GM21576 (cell line): Measurements from ENCODE around the gene HUWE1.
"Not testable (repeated sequence)": the region's sequence is repeated elsewhere in the genome, so short reads cannot be mapped to it uniquely, and the experiment has no call there.

ENCODE experiments used
- ATAC-seq: cut with Tn5 transposase; IDR thresholded peaks from one replicate; pipeline ENCODE4 v1.9.1; 2021; ENCODE audit warnings: mild to moderate bottlenecking, moderate library complexity; ENCODE audit not compliant: unreplicated experiment

HUWE1 gene, protein sequence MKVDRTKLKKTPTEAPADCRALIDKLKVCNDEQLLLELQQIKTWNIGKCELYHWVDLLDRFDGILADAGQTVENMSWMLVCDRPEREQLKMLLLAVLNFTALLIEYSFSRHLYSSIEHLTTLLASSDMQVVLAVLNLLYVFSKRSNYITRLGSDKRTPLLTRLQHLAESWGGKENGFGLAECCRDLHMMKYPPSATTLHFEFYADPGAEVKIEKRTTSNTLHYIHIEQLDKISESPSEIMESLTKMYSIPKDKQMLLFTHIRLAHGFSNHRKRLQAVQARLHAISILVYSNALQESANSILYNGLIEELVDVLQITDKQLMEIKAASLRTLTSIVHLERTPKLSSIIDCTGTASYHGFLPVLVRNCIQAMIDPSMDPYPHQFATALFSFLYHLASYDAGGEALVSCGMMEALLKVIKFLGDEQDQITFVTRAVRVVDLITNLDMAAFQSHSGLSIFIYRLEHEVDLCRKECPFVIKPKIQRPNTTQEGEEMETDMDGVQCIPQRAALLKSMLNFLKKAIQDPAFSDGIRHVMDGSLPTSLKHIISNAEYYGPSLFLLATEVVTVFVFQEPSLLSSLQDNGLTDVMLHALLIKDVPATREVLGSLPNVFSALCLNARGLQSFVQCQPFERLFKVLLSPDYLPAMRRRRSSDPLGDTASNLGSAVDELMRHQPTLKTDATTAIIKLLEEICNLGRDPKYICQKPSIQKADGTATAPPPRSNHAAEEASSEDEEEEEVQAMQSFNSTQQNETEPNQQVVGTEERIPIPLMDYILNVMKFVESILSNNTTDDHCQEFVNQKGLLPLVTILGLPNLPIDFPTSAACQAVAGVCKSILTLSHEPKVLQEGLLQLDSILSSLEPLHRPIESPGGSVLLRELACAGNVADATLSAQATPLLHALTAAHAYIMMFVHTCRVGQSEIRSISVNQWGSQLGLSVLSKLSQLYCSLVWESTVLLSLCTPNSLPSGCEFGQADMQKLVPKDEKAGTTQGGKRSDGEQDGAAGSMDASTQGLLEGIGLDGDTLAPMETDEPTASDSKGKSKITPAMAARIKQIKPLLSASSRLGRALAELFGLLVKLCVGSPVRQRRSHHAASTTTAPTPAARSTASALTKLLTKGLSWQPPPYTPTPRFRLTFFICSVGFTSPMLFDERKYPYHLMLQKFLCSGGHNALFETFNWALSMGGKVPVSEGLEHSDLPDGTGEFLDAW (N-terminal part only)

DNA sequence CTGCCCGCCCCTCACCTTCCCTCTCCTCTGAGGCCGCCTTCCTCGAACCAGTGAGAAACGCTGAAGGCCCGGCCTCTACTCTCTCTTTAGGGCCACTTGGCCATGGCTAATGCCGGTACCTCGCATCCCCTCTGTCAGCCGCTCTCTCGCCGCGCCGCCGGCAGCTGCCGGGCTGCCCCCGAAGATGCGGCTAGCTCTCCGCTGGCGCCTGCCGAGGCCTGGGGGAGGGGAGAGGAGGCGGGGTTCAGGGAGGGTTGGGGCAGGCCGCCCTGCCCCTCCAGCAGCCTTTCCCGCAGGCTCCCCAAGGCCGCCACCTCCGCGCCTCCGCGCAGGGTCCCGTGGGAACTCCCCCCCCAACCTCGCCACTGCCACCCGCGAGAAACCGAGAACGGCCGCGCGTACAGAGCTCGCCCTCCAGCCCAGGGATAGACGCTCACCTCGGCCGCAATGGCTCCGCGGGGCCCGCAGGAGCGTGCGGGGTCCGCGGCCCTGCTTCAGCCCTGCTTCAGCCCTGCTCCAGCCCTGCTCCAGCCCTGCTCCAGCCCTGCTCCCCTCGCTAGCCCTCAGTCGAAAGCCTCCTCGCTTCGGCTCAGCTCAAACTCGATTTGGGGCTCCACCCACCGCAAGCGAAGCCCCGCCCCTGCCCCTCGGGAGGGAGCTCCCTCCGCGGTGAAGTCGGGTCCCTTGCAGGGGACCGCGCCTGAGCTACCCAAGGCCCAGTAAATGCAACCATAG, at the start of gene HUWE1:
TSS of gene HUWE1 (minus strand) at position 569 of the 735 bp plus-strand sequence. CDS start 32,612 bp downstream, outside the sequence.
- ATAC-seq: peak; percentile 42

DNA sequence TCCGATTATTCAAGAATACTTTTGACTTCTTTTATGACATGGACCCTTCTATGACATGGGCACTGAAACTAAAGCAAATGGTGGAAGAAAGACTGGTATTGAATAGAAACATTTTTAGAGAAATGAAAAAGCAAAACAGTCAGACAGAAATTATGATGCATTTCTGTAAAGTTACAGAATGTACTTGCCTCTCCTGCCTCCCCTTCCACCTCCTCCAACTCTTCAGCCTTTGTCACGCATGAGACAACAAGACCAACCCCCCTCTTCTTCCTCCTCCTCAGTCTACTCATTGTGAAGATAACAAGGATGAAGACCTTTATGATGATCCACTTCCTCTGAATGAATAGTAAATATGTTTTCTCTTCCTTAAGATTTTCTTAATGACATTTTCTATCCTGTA, 46.3 kb upstream of the HUWE1 start:
- ATAC-seq: no peak

DNA sequence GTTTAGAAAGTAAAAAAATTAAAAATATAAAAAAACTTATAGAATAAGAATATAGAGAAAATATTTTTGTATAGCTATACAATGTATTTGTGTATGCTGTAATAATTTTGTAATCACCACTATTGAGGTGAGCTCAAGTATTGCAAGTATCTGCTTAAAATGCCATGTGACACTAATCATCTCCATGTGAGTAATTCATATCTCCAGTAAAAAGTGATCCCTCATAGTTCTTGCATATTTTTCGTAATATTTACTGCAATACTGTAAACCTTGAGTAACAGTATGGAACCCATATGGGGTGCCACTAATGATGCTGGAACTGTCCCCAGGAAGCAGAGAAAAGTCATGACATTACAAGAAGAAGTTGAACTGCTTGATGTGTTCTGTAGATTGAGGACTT, 43.2 kb upstream of the HUWE1 start:
- ATAC-seq: no peak

DNA sequence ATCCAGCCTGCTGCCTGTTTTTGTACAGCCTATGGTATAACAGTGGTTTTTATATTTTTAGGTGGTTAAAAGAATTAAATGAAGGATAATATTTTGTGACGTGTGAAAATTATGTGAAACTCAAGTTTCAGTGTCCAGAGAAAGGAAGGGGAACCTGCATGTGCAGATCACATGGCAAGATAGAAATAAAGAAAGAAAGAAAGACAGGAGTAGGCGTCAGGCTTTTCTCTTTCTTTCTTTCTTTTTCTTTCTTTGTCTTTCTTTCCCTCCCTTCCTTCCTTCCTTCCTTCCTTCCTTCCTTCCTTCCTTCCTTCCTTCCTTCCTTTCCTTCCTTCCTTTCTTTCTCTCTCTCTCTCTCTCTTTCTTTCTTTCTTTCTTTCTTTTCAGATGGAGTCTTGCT, 42.0 kb upstream of the HUWE1 start:
- no peak for ATAC-seq

DNA sequence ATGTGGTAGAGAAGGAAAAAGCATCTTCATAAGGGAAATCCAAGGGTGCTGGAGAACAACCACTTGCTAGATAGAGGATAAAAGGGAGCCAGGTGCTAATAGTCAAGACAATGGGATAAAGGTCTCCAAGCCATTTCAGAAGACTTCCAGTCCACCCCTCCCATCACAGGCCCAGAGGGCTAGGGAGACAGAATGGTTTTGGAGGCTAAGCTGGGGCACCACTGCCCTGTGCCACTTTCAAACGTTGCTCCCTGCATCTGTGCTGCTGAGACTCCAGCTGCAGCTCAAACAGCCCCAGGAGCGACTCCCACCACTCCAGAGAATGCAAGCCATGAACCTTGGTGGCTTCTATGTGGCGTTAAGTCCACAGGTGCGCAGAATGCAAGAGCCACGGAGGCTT, 38.4 kb upstream of the HUWE1 start:
- ATAC-seq: no peak

DNA sequence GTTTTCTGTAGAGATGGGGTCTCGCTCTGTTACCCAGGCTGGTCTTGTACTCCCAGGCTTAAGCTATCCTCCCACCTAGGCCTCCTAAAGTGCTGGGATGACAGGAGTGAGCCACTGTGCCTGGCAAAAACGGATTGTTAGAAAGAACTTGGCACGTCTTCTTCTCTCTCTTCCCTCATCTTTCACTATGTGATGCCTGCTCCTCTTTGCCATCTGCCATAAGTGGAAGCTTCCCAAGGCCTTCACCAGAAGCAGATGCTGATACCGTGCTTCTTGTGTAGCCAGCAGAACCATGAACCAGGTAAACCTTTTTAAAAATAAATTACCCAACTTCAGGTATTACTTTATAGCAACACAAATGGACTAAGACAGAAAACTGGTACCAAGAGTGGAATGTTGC, 36.9 kb upstream of the HUWE1 start:
- no peak for ATAC-seq

DNA sequence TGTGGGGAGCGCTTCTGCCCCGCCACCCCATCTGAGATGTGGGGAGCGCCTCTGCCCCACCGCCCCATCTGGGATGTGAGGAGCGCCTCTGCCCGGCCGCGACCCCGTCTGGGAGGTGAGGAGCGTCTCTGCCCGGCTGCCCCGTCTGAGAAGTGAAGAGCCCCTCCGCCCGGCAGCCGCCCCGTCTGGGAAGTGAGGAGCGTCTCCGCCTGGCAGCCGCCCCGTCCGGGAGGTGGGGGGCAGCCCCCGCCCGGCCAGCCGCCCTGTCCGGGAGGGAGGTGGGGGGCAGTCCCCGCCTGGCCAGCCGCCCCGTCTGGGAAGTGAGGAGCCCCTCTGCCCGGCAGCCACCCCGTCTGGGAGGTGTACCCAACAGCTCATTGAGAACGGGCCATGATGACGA, 35.1 kb upstream of the HUWE1 start:
- not testable (repeated sequence) for ATAC-seq

DNA sequence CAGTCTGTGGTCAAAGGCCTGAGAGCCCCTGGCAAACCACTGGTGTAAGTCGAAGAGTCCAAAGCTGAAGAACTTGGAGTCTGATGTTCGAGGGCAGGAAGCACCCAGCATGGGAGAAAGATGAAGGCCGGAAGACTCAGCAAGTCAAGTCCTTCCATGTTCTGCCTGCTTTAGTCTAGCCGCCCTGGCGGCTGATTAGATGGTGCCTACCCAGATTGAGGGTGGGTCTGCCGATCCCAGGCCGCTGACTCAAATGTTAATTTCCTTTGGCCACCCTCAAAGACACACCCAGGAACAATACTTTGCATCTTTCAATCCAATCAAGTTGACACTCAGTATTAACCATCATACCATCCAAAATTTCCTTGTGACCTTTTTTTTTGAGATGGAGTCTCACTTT, 33.1 kb upstream of the HUWE1 start:
- not testable (repeated sequence) for ATAC-seq

DNA sequence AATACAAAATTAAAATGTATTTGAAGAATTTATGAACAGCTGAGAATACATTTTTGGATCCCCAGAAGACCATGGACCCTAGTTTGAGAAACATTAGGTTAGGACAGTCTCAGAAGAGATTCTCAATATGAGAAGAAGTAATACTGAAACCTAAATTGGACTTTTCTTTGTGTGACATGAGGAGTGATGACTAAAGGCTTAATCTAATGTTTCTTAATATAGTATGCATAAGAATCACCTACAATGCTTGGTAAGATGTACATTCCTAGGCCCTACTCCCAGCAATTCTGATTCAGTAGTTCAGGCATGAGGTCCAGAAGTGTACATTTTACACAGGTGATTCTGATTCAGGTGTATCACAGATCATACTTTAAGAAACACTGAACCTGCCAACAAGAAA, 31.6 kb upstream of the HUWE1 start:
- ATAC-seq: no peak

DNA sequence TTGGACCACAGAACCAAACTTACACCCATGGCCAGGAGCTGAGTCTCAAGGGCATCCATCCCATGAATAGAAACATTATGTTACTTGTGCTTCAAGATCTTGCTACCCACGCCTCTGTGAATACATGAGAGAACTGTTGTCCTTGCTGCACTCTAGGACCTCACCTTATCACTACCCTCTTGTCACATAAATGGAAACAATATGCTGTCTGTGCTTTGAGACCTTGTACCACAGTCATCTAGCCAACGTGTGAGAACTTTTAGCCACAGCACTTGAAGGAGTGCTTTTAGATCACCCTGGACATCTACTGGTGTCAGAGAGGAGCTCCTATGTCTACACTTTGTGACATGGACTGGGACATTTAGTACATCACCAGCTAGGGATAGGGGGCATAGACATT, 30.7 kb upstream of the HUWE1 start:
- no peak for ATAC-seq

DNA sequence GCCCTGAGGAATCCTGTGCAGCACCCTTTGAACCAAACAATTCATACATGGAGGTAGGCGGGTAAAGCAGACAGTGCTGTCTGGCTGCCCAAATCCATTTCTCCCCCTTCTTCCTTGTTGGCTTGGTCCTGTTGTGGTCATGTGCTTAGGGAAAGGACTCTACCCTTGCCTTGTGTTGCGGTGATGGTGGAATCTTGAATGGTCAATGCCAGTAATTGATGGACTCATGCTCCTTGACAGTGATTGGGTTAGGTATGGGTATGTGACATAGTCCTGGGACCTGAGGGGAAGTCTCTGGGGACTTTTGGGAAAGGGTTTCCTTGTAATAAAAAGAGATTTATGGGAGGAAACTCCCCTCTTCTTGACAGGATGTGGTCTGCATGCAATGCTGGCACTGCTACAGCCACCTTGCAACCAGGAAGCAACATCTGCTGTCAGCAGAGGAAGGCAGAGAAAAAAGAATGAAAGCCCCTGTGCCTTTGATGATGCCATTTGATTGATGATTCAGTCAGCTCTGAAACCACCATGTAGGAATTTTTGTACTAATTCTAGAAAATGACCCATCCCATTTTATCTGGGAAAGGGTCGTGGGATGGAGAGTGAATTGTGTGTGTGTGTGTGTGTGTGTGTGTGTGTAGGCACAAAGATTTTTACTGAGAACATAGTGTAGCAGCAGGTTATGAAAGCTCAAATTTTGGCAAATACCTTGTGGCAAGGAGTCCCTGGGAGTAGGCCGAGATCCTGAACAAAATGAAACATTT, 30.0 kb upstream of the HUWE1 start:
- ATAC-seq: peak; percentile 31

DNA sequence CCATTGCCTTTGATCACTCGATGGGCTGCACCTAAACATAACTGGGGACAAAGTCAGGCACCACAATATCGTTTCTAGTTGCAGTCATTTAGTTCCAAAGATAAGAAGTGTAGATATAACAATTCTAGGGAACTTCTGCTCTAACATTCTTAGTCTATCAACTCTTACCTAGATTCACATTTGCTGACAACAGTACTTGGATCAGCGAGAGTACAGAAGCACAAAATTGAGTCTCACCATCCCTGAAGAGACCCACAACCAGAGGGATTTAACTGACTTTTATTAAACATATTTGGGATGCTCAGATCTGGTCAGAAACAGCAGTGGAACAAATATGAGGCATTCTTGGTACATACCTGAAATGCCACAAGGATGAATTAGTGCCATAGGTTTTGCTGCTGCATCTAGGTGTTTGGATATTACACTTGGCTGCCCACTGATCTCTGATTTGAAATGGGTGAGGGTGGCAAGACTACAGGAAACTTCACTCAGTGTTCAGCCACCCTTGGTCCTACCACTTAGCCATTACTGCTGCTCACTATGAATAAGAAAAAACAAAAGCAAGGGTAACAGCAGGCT, 28.9 kb upstream of the HUWE1 start:
- ATAC-seq: no peak

DNA sequence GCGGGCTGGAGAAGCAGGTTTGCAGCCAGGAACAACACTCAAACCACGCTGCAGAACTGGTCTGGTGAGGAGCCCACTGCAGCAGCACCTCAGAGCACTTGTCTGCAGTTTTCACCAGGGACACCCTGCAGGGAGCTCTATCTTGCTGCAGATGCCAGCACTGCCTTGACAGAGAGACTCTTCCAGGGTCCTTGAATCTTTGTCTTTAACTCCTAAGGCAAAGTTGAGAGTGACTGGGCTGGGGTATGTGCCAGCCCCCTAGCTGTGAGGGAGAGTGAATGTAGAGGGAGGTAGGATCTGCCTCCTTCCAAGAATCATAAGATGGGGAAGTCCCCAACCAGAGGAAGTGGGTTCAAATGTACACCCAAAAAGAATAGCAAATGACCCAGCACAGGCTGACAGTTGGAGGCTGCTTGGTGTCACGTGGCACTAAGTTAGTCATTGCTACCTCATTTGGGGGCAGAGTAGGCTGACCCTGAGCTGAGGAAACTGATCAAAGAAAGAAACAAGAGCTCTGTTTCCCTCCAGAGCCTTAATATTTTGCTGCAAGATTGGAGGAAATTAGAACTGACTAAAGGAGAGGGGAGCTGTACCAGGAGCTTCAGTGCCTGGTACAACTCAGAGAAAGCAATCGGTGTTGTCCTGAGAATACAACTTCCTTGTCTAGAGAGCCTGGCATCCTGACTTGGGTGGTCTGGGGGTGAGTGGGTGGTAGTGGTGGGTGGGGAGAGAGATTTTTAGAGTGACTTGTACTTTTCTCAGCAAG, 28.2 kb upstream of the HUWE1 start:
- peak; percentile 63 for ATAC-seq

DNA sequence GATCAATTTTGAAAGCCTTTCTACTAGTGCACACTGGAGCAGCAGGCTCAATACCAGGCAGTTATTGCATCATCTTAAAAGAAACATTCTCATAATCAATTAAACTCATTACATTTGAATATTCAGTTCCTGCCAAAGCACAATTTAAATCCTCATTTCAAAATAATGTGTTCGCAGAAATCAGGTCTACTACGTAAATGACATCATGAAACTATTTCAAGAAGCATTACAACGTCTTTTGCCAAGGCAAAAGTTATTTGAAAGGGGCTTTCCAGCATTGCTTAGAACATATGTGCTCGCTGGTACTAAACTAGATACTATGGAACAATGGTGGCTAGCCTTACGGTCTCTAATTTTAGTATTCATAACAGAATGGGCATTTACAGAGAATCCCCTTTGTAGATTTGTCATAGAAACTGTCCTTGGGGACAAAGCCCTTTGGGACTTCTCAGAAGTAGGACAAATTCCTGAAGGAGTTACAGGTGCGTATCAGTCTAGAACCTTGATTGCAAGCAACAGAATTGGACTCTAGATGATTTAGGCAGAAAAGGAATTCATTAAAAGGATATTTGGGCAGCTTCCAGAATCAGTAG, 27.6 kb upstream of the HUWE1 start:
- no peak for ATAC-seq

DNA sequence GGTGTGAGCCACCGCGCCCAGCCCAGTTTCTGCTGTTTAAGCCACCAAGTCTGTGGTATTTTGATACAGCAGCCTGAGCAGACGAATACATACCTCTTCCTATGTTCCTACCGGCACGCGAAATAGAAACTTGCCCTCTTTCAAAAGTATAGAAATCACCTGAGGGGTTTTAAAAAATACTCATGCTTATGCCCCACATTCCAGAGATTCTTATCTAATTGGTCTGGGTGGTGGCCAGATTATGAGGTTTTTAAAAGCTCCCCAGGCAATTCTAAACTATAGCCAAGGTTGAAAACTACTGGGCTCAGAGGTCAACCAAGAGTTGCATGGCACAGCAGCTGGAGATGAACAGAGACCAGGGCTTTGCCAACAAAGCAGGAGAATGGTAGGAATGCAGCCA, 24.9 kb upstream of the HUWE1 start:
- no peak for ATAC-seq

DNA sequence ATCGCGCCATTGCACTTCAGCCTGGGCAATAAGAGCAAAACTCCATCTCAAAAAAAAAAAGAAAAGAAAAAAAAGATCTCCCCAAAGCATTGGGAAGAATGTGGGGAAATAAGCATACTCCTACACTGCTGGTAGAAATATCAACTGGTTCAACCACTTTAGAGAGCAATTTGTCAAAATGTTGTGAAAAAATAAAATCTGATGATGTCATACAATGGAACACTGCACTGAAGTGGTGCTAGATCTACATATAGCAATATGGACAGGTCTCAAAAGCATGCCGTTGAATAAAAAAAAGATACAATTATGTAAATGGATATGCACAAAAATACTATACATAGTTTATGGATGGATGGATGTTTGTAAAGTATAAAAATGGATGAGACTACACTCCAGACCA, 18.3 kb upstream of the HUWE1 start:
- no peak for ATAC-seq

DNA sequence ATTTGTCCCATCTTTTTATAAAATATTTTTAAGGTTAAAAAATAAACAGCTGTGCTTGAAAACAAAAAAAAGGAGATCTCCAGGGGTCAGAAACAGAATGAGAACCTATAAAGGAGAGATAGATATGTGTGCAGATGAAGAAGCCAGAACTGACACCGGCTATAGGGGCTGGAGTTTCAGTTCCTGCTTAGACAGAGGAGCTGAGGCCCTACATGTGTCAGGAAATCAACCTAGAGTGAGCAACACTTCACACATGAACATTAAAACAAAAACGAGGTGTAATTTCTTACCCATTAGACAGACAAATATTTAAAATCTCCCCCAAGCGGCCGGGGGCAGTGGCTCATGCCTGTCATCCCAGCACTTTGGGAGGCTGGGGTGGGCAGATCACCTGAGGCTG, 17.8 kb upstream of the HUWE1 start:
- peak; percentile 82 for ATAC-seq

DNA sequence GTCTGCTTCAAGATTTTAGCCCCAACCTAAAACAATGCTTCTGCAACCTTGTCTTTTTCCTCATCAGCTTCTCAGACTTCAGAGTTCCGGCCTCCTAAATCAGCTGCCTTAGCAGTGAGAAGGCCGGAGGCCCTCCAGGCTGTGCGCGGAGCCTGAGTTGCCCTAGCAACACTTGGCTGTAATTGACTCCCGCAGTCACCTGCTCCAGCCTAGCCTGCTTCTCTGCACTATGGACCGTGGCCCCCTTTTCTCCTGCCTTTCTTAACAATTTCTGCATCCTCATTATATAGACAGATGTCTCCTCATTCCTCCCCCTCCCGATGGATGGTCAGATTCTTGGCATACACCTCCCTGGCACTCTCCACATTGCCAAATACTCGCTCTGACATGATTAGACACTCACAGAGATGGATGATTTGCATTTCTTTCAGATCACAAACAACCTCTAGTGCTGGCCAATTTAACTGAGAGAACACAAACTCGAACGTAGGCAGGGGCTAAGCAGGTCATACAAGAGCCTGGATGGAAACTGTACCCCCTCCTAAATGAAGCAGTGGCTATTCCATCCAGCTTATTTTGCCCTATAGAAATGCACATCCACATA, 9.5 kb upstream of the HUWE1 start:
- ATAC-seq: no peak
